ENCODE results near the gene CCDC142.

The CCDC142 gene, protein sequence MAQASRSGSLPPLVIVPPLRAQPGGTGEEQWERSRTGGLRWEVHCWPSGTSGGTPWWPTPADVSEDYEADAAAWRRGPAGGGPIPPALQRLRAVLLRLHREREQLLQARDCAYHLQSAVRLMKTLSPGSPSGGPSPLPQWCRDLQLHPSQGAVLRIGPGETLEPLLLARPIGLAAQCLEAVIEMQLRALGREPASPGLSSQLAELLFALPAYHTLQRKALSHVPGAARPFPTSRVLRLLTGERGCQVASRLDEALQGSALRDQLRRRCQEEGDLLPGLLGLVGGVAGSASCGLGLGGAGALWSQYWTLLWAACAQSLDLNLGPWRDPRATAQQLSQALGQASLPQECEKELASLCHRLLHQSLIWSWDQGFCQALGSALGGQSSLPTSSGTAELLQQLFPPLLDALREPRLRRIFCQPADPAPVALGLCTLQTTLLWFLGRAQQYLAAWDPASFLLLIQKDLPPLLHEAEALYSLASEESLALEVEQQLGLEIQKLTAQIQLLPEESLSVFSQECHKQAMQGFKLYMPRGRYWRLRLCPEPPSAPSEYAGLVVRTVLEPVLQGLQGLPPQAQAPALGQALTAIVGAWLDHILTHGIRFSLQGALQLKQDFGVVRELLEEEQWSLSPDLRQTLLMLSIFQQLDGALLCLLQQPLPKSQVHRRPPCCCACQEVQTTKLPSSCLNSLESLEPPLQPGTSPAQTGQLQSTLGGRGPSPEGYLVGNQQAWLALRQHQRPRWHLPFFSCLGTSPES

GRCh38 chr2:74482801-74483674 is at the start of gene CCDC142, which contains the start of gene TTC31:
Gene CCDC142 (minus strand): TSS chr2:74482998. CDS start chr2:74482837, 161 bp downstream.
Gene TTC31 (plus strand): TSS chr2:74483081. CDS start chr2:74483096, 15 bp downstream.
- DNase-seq, result peak; percentile 93

- peak; percentile 17 for DNase-seq
These were observed 49.4 kb upstream of the CCDC142 start for GRCh38 chr2:74532222-74532621.

GRCh38 chr2:74531666-74532065 is 48.9 kb upstream of the CCDC142 start:
- DNase-seq, result no peak

GRCh38 chr2:74530239-74531187 is 47.7 kb upstream of the CCDC142 start:
- peak; percentile 34 for DNase-seq

DNA sequence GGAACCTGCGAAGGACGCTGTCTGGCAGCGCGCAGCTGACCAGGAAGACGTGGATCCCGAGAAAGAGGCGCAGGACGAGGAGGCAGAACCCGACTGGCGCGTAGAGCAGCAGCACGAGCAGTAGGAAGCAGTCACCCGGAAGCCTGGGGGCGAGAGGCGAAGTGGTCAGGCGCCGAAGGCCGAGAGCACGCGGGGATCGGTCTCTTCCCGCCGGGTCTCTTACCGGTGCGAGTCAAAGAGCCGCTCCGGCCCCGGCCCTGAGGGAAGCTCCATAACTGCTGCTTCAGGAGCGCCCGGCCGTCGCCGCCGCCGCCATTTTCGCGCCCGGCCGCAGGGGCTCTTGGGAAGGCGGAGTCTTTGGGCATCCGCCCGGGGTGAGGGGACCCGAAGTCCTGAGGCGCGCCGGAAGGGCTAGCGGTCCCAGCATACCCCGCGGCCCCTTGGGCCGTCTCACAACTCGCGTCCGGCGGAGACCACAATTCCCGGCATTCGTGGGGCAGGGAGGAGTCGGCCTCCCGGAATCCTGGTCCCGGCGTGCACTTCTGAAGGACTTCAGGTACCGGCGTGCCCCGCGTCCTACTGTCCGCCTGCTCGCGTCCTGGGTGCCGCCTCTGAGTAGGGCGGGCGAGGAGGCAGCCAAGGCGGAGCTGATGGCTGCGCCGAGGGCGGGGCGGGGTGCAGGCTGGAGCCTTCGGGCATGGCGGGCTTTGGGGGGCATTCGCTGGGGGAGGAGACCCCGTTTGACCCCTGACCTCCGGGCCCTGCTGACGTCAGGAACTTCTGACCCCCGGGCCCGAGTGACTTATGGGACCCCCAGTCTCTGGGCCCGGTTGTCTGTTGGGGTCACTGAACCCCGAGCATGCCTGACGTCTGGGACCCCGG is 46.8 kb upstream of the CCDC142 start, which contains the start of the genes AUP1 and HTRA2:
AUP1 (minus strand) TSS at position 350 of the 882 bp plus-strand sequence; CDS start at position 273, 77 bp downstream.
HTRA2 (plus strand) TSS at position 577 of the 882 bp plus-strand sequence; CDS start at position 651, 74 bp downstream.
- peak; percentile 97 for DNase-seq

GRCh38 chr2:74528600-74529356 is 46.0 kb upstream of the CCDC142 start:
- no peak for DNase-seq

DNA sequence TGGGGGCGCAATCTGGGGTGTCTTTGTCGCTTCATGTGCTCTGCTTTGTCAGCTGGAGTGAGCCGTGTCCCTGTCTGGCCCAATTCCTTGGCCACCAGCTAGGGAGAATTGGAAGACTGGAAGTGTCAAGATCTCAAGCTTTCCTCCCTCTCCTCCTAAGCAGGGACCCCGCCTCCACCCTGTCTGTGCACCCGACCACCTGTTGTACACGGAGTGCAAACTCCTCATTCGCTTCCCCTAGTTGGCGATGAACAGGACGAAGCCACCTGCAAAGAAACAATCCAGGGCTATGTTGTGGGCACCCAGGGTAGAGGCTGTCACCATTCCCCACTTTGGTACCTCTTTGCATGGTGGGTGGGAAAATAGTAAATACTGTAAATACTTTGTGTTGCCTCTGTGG is 44.9 kb upstream of the CCDC142 start:
- DNase-seq, result no peak

DNA sequence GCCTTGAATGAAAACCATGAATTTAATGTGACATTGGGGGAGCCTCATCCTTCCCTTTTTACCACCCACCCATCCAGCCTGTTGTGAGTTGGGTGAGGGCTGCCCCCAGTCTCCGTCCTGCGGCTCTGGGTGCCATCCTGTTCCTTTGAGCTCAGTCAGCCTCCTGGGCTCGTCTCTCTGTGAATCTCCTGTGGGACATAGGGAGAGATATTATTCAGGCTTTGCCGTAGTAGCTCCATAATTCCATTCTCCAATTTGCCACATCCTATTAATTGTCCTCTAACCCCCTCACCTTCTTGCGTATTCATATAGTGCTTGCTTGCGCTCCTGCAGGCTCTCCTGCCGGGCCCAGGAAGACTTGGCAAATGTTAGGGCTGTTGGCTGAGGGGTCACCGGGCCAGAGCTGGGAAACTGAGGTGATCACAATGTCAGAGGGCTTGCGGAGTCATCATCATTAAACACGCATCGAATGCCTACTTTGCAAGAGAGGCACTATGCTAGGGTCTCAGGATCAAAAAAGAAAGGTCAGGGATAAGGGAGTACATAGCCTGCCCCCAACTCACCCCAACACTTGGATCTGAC is 43.9 kb upstream of the CCDC142 start:
- no peak for DNase-seq

DNA sequence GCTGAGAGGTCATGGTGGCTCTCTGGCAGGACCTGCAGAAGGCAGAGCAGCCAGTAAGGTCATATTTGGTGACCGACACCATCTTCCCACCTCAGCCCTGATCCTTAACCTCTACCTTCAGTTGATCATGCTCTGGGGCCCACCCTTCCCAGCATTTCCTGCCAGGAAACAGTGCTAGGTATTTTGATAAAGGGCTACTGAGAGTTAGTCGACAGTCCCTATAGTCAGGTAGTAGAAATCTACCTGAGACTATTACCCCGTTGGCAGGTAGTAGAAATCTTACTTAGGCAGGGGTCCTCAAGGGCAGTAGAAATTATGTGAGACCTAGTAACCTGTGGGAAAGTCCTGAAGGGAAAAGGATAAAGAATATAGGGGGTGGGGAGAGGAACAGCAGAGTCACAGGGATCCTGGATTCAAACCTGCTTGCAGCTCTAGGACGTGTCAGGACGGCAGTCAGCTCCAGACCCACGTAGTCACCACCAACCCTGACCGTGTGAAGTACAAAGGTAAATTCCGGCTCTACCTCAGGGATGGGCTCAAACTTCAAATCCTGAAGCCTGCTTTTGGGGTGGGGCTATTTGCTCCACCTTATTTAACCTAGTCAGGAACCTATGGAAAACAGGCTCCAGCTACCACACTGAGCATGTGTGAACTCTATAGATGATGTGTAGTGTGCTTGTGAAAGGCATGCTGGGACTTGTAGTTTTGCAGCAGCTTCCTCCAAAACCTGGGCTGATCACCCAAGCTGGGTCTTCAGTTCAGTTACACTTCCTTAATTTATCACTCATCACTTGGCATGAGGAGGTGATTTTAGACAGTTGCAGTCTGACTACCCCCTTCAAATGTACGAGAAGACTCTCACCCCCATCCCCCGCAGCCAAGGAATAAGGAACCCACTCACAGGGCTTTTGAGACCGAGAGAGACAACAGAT is 43.2 kb upstream of the CCDC142 start, which contains the start of gene DQX1:
DQX1 (minus strand) TSS at position 515 of the 932 bp plus-strand sequence; CDS start at position 13, 502 bp downstream.
- DNase-seq, result peak; percentile 7

- no peak for DNase-seq
These were observed 42.3 kb upstream of the CCDC142 start for GRCh38 chr2:74524955-74525716.

GRCh38 chr2:74524005-74524404 is 41.2 kb upstream of the CCDC142 start:
- no peak for DNase-seq

DNA sequence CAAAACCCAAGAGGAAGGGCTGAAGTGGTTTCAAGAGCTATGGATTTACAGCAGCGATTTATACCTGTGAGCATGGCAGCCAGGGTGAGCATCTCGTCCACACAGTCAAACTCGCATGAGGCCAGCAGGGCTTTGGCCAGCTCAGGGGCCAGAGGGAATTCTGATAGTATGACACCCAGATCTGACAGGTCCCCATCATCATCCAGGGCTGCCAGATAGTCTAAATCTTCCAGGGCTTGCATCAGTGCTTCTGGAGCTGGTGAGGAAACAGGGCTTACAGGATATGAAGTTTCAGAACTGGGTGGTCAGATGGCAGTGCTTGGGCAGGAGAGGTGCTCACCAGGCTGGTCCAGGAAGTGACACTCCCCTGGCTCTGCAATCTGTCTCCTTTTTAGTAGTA is 39.7 kb upstream of the CCDC142 start:
- no peak for DNase-seq

DNA sequence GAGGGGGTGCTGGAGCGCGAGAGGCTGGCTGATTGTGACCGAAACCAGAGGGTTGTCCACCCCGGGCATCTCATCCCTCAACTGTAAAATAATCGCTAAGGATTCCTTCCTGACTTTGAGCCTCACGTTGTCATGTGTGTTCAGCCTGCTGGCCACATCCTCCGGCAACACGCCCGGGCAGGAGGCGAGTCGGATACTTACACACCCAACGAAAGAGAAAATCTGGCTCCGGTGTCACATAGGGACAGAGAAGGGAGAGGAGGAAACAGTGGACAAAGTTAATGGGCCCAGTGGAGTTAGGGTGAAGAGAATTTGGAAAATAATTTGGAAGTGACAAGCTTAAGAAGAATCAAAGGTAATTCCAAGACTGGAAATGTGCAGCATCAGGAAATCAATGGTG is 33.9 kb upstream of the CCDC142 start:
- DNase-seq, result no peak

- DNase-seq, result no peak
These were observed 33.3 kb upstream of the CCDC142 start for GRCh38 chr2:74515981-74516633.

- no peak for DNase-seq
These were observed 32.6 kb upstream of the CCDC142 start for GRCh38 chr2:74515271-74515980.

Measured in NCI-H69 (cell line).